HL-60/S4 (cell line): ENCODE measurements around the gene LPAR3.

Experiments used
- in situ Hi-C: fragments of 300-500 bp; cut with MboI; formaldehyde crosslinking; loops from 2 replicates; pipeline ENCODE4 v1.14.3; 2022; ENCODE audit warnings: low sequenced_read_pairs

The LPAR3 gene

GRCh38 chr1:84859866-84860265 is 33.1 kb downstream of the LPAR3 start:
- in situ Hi-C loops, result no loop called here

- in situ Hi-C loops, result no loop called here
These were observed 35.1 kb downstream of the LPAR3 start for GRCh38 chr1:84857906-84858305.

- in situ Hi-C loops, result no loop called here
These were observed 36.2 kb downstream of the LPAR3 start for GRCh38 chr1:84856726-84857270.

DNA sequence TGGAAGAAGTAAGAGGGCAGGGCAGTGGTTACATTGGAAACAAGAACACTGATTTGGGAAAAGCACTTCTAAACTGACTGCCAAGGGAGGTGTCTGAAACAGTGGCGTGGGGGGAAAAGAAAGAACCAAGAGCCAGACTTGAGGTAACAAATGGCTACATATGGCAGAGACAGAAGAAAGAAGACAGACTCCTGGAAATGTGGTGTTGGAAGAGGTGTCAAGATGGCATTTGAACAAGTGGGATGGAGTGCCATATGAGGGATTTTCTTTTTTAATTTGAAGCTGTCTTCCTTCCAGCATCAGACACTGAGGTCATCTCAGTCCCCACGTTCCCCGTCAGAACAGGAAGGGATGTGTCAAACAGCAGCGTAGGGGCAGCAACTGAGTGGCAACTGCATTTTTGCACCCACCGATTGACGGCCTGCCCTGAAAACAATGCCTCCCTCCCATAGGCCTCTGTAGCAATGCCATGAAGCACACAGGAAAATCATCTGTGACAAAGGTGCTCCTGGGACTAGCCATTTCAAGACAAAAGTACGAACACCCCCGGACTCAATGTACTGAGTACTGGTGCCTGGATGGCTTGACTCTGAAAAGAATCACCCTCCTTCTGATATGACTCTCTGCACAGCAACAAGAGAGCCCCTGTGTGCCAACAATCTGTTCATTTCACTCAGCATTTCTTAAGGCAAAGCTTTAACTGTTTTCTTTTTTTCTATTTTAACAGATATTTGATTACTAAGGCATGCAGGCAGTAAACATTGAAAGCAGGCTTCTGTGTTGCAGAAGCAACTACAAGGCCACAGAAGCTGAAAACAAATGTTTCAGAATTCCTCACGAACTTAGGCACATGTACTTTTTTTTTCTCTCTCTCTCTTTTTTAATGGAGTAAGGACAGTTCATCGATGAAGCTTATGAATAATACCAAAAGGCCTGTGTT is 37.0 kb downstream of the LPAR3 start:
- in situ Hi-C loops, result no loop called here

DNA sequence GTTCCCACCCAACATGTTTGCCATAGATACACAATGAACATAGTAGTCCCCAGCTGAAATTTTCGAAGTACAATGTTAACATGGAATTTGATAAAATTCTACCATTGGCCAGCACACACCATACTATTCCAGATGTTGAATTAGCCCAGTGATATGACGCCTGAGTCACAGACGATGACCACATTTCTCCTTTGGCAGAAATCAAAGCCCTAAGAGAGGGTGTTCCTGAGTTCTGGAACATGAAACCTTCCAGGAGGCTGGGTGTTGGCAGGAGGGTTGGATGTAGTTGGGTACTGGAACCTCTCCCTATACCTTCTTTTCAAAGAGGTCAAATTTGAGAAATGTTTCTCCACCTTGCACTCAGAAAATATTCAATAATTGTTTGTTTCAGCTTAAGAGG is 37.8 kb downstream of the LPAR3 start:
- in situ Hi-C loops, result no loop called here

DNA sequence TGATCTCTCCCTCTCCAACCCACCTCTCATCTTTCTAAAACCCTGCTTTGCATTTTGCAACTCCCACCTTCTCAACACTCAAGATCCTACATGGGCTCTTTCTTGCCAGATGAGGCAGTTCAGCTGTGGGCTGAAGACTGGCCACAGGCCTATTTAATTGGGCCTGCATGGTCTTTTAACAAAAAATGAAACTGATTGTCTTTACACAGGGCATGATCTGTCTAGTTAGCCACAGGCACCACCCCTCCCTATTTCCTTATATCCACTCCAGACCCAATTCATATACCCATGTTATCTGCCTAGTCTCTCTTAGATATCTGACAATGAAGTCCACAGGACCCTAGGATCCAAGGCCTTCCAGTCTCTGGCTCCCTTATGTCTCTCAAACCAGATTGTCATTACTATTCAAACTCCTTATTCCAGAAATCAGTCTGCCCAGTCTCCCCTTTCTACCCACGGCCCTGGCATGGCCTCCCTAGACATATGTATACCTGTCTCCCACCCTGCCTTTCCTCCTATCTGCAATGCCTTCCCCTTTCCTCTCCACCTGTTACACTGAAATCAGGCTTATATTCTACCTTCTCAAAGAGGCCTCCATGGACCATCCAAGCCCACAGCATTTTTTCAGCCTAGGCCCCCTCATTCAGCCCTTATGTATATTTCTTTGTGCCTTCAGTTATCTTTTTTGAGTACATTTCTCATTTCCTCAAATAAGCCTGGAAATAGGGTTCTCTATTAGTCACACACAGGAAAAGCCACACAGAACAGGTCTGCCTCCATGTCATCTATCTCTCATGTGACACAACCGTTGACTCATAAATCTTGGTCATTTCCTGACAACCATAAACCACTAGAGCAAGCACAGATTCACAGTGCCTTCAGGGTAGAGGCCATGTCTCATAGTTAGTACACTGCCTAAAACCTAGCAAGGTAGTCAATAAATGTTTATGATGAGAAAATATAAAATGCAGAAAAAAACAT is 39.0 kb downstream of the LPAR3 start:
- in situ Hi-C loops, result no loop called here

- in situ Hi-C loops, result no loop called here
These were observed 41.2 kb downstream of the LPAR3 start for GRCh38 chr1:84851839-84852238.

GRCh38 chr1:84849357-84849975 is 43.5 kb downstream of the LPAR3 start:
- in situ Hi-C loops, result no loop called here

- in situ Hi-C loops, result no loop called here
These were observed 45.5 kb downstream of the LPAR3 start for GRCh38 chr1:84847253-84848250.

DNA sequence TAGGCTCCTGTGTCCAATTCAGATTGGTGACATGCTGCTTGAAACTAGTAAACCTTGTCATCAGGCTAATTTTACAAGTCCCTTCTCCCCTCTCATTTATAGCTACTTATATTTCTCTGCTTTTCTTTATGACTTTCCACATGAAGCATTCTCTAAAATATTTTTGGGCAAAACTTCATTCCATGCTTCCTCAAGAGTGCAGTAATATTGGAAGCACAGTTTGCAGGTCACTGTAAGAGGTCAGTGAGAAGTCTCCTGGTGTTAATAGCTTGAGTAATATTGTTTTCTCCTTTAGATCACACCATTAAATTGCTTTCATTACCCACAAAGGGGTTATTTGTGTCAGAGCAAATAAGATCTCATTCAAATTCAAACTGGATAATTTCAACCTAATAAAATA is 46.6 kb downstream of the LPAR3 start:
- in situ Hi-C loops, result no loop called here

DNA sequence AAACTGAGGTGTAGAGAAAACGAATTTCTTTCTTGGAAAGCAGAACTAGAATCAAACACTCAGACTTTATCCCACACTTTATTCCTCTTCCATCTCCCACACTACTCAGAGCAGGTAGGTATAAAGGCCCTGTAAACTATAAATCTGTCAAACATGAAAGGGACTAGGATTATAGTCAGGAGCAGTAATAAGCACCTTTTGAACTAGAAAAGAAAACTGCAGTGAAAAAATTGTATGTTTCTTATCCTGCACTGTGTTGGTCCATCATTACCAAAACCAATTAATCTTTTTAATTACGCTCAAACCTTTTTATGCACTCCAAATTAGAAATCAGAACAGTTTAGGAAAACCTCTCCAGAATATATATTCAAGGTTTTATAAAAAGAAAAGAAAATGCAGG is 47.6 kb downstream of the LPAR3 start:
- in situ Hi-C loops, result no loop called here

GRCh38 chr1:84844094-84844493 is 48.9 kb downstream of the LPAR3 start:
- in situ Hi-C loops, result no loop called here

DNA sequence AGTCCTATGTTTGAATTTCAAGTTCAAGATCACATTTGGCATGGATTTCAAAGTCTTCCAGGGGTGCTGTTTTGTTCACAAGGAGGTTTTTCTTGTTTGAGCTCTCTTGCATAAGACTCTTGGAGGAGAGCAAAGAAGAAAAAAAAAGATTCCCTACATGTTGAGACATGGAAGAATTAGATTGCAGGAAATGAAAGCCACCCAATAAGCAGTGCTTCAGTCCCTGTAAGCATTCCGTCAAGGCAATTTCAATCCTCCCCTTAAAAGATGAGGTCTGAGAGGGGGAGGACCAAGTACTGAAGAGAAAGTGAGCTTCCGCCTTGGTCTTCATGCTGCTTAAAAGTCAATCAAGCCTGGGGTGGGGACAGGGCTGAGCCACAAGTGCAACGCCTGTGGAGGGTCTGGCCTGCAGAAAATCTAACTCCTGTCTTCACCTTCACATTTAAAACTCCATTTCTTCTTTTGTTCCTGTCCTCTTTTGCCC is 50.2 kb downstream of the LPAR3 start:
- in situ Hi-C loops, result no loop called here

GRCh38 chr1:84841971-84842370 is 51.0 kb downstream of the LPAR3 start:
- in situ Hi-C loops, result no loop called here

DNA sequence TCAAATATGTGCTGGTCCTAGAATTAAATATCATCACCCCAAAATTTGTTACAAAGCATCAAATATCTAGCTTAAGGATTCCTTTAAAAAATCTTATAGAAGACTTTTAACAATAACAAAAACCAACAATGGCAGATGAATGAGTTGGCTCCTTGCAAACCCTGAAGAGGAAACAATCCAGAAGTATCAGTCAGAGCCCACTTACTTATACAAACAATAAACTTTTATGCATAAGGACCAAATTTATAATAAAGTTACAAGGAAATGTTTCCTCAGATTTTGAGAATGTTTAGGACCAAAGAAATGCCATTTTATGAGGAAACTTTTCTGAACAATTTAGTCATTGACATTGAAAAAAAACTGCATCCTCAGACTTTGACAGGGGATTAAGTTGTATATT is 52.7 kb downstream of the LPAR3 start:
- in situ Hi-C loops, result no loop called here

DNA sequence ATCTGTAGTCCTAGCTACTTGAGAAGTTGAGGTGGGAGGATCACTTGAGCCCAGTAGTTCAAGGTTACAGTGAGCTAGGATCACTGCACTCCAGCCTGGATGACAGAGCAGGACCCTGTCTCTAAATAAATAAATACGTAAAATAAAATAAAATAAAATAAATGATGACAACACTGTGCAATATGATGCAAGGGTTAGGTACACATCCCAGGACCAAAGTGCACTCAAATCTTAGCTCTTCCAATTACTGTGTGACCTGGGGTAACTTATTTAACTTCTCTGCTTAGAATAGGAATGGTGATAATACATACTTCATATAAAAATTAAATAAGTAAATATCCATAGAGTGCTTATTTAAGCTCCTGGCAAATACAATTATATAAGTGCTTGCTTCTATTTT is 53.5 kb downstream of the LPAR3 start:
- in situ Hi-C loops, result no loop called here

- in situ Hi-C loops, result no loop called here
These were observed 56.9 kb downstream of the LPAR3 start for GRCh38 chr1:84836145-84836544.

DNA sequence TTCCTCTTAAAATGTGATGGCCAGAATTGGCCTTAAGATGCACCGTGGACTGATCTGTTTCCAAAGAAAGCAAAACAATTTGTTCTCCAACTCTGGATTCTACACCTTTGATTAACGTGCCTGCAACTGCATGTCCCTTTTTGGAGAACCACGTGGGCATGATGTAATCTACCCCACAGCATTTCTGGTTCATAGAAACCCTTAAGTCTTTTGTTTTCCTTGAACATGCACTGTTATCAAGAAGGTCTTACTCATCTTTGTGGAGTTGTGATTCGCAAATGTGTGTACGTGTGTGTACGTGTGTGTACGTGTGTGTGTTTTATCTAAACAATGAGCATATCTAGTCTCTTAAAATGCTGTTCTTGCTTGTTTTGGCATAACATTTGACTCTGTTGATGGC is 57.8 kb downstream of the LPAR3 start:
- in situ Hi-C loops, result no loop called here

DNA sequence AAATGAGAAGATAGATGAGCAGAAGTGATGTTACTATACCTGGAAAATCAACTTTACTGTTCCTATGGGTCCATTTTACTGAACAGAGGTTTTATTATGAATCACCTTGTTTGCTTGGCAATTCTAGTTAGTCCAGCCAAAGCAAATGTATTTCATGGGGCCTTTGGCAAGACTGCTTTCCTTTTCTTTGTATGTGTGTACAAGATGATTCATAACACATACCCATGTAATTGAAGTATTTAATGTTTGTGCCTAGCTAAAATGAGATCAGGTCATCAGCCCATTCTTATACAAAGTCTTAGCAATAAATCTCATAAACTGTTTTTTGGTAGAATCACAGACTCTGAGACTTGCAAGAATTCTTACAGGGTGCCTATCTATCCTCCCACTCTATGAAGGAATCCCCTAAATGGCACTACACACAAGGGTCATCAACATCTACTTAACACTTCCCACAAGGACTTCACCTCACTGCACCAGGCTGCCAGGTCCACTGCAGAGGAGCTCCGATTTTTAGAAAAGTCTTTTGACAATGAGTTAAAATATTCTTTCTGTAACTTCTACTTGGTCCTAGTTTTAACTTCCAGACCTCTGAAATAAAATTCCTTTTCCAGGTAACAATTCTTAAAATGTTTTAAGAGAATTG is 58.5 kb downstream of the LPAR3 start:
- in situ Hi-C loops, result no loop called here
